ENCODE measurements around the gene DENND10.

DNA sequence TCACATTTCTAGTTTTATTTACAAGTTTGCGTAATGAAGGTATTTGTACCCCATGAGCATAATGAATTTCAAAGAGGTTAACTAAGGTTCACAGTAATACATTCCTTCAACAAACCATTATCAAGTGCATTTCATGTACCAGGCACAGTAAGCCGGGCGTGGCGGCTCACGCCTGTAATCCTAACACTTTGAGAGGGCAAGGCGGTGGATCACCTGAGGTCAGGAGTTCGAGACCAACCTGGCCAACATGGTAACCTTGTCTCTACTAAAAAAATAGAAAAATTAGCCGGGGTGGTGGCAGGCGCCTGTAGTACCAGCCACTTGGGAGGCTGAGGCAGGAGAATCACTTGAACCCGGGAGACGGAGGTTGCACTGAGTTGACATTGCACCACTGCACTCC, 19.0 kb upstream of the DENND10 start:
- TF ChIP-seq, protein P1, sequence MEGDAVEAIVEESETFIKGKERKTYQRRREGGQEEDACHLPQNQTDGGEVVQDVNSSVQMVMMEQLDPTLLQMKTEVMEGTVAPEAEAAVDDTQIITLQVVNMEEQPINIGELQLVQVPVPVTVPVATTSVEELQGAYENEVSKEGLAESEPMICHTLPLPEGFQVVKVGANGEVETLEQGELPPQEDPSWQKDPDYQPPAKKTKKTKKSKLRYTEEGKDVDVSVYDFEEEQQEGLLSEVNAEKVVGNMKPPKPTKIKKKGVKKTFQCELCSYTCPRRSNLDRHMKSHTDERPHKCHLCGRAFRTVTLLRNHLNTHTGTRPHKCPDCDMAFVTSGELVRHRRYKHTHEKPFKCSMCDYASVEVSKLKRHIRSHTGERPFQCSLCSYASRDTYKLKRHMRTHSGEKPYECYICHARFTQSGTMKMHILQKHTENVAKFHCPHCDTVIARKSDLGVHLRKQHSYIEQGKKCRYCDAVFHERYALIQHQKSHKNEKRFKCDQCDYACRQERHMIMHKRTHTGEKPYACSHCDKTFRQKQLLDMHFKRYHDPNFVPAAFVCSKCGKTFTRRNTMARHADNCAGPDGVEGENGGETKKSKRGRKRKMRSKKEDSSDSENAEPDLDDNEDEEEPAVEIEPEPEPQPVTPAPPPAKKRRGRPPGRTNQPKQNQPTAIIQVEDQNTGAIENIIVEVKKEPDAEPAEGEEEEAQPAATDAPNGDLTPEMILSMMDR (IDR thresholded peaks at IDR 0.05) = no peak
- TF ChIP-seq EZH2phosphoT487 (IDR thresholded peaks at IDR 0.05) = no peak
- TF ChIP-seq EZH2 (IDR thresholded peaks at IDR 0.05) = no peak
